HepG2 (cell line): ENCODE results near the gene THSD8. TPM values are rescaled to one million over a fixed set of nuclear protein-coding genes. Genes with fewer than 3 reads are reported as not detected.

Experiments
- ATAC-seq: fragments of 200-7000 bp; cut with Tn5 transposase; 3 replicates; pipeline ENCODE4 v1.9.1; 2020; ENCODE audit warnings: mild to moderate bottlenecking, moderate library complexity
- BruUV-seq: library from RNA; stranded (reverse); fragments of 400-500 nt; replicated peaks from 2 replicates; lab custom pipeline; 2021; lab: Mats Ljungman, UMichigan
- CTCF ChIA-PET: fragments of 300-600 bp; formaldehyde crosslinking; extraction: SDS; loops from one replicate; lab custom pipeline; 2021; ENCODE audit warnings: low total read pairs, inconsistent platforms, low intra/inter-chr PET ratio; lab: Yijun Ruan, JAX
- POLR2A ChIA-PET: fragments of 350-600 bp; sonication (Branson Sonifier 250); formaldehyde crosslinking; loops from one replicate; lab custom pipeline; 2020; ENCODE audit warnings: antibody characterized with exemption, inconsistent platforms; lab: Yijun Ruan, JAX
- DNase-seq: peaks from one replicate; pipeline ENCODE4 v3.0.0-alpha.2; 2015; ENCODE audit warnings: low spot score
- FAIRE-seq: peaks from 3 replicates; lab custom pipeline; 2011; peaks lifted over from hg19 to GRCh38; lab: Jason Lieb, UNC
- H2AFZ ChIP-seq: one replicate; pipeline ENCODE4 v1.6.1; 2011; ENCODE audit warnings: low read length, inconsistent platforms
- H3K27ac ChIP-seq: fragments of 300-600 bp; 3 replicates; pipeline ENCODE4 v1.8.0; 2011; ENCODE audit warnings: mixed run types, mild to moderate bottlenecking, mixed read lengths, low read length, inconsistent platforms; ENCODE audit not compliant: insufficient read depth; ENCODE audit errors: extremely low read length
- H3K27me3 ChIP-seq, 2 experiments: fragments of 200-600 bp in 1 of 2; 2 replicates in 1 of 2; 3 replicates in 1 of 2; pipeline versions ENCODE4 v1.6.0 to v1.8.0; 2011; ENCODE audit warnings: low read length in 2 of 2, mild to moderate bottlenecking in 2 of 2, moderate library complexity in 2 of 2, inconsistent platforms in 1 of 2; ENCODE audit not compliant: insufficient read depth in 2 of 2, control insufficient read depth in 1 of 2
- H3K36me3 ChIP-seq, 2 experiments: fragments of 200-600 bp in 1 of 2; replicated peaks in 1 of 2; 2 replicates in 1 of 2; 3 replicates in 1 of 2; pipeline versions ENCODE4 v1.5.1 to v1.8.0; 2011; ENCODE audit warnings: low read length in 2 of 2, inconsistent platforms in 1 of 2; ENCODE audit not compliant: insufficient read depth in 2 of 2, control insufficient read depth in 1 of 2
- H3K4me1 ChIP-seq: 2 replicates; pipeline ENCODE4 v1.5.1; 2012; ENCODE audit warnings: low read length, inconsistent platforms; ENCODE audit not compliant: insufficient read depth
- H3K4me2 ChIP-seq: 2 replicates; pipeline ENCODE4 v1.6.0; 2011; ENCODE audit warnings: low read depth, low read length, inconsistent platforms
- H3K4me3 ChIP-seq, 3 experiments: fragments of 200-600 bp in 1 of 3; sonication (generic), shearing (Covaris generic) in 1 of 3; replicated peaks in 1 of 3; 2 replicates each; pipeline ENCODE4 v1.5.1; 2011 to 2016; ENCODE audit warnings: low read length in 3 of 3, inconsistent platforms in 2 of 3, low read depth in 2 of 3, mild to moderate bottlenecking in 2 of 3, control low read depth in 1 of 3, mixed read lengths in 1 of 3; ENCODE audit not compliant: insufficient read depth in 1 of 3
- H3K79me2 ChIP-seq: one replicate; pipeline ENCODE4 v1.6.1; 2011; ENCODE audit warnings: low read length, inconsistent platforms; ENCODE audit not compliant: insufficient read depth
- H3K9ac ChIP-seq: 2 replicates; pipeline ENCODE4 v1.6.0; 2011; ENCODE audit warnings: mild to moderate bottlenecking, low read depth, low read length, inconsistent platforms; ENCODE audit not compliant: insufficient read depth
- H3K9me3 ChIP-seq: 2 replicates; pipeline ENCODE4 v1.5.1; 2012; ENCODE audit warnings: mild to moderate bottlenecking, low read length
- H4K20me1 ChIP-seq: 2 replicates; pipeline ENCODE4 v1.6.0; 2011; ENCODE audit warnings: inconsistent platforms, mild to moderate bottlenecking, low read length, moderate library complexity; ENCODE audit not compliant: insufficient read depth
- ESRRA ChIP-seq: sonication (generic); formaldehyde crosslinking; IDR thresholded peaks from 2 replicates; pipeline ENCODE4 v1.5.1; 2020; ENCODE audit warnings: mild to moderate bottlenecking, low read depth, missing genetic modification reagents
- NR2C2 ChIP-seq: sonication (generic); formaldehyde crosslinking; IDR thresholded peaks from 2 replicates; pipeline ENCODE4 v1.4.0; 2020; ENCODE audit warnings: missing genetic modification reagents, mild to moderate bottlenecking, moderate library complexity, borderline replicate concordance
- SATB2 ChIP-seq: sonication (generic); formaldehyde crosslinking; IDR thresholded peaks from 2 replicates; pipeline ENCODE4 v1.5.0; 2020; ENCODE audit warnings: missing genetic modification reagents
- YY1 ChIP-seq: IDR thresholded peaks from 2 replicates; pipeline ENCODE4 v1.6.1; 2011; ENCODE audit warnings: low read length, low read depth, moderate library complexity, mild to moderate bottlenecking; ENCODE audit not compliant: insufficient read depth, insufficient replicate concordance
- ZC3H13 ChIP-seq: sonication (generic); formaldehyde crosslinking; IDR thresholded peaks from 2 replicates; pipeline ENCODE4 v1.8.1; 2023; ENCODE audit warnings: mild to moderate bottlenecking, missing genetic modification reagents, moderate library complexity
- ZMAT3 ChIP-seq: sonication (generic); formaldehyde crosslinking; conservative IDR thresholded peaks from 2 replicates; pipeline ENCODE4 v1.7.0; 2021; ENCODE audit warnings: missing genetic modification reagents
- ZNF160 ChIP-seq: sonication (generic); formaldehyde crosslinking; IDR thresholded peaks from 2 replicates; pipeline ENCODE4 v1.8.0; 2022; ENCODE audit warnings: mild to moderate bottlenecking, inconsistent platforms, missing genetic modification reagents
- ZNF460 ChIP-seq: sonication (generic); formaldehyde crosslinking; IDR thresholded peaks from 2 replicates; pipeline ENCODE4 v1.5.1; 2020; ENCODE audit warnings: missing genetic modification reagents, mild to moderate bottlenecking, borderline replicate concordance
- ZNF549 ChIP-seq: sonication (generic); formaldehyde crosslinking; IDR thresholded peaks from 2 replicates; pipeline ENCODE4 v1.5.0; 2020; ENCODE audit warnings: missing genetic modification reagents
- ZNF557 ChIP-seq: sonication (generic); formaldehyde crosslinking; IDR thresholded peaks from 2 replicates; pipeline ENCODE4 v1.4.0; 2020; ENCODE audit warnings: missing genetic modification reagents
- ZNF678 ChIP-seq: sonication (generic); formaldehyde crosslinking; IDR thresholded peaks from 2 replicates; pipeline ENCODE4 v1.4.0; 2020; ENCODE audit warnings: mild to moderate bottlenecking, missing genetic modification reagents
- ZNF776 ChIP-seq: sonication (generic); formaldehyde crosslinking; IDR thresholded peaks from 2 replicates; pipeline ENCODE4 v1.4.0; 2020; ENCODE audit warnings: mild to moderate bottlenecking, missing genetic modification reagents
- ZZZ3 ChIP-seq: sonication (generic); formaldehyde crosslinking; IDR thresholded peaks from 2 replicates; pipeline ENCODE4 v1.4.0; 2020; ENCODE audit warnings: missing genetic modification reagents, mild to moderate bottlenecking, borderline replicate concordance
- WGBS: methylation state at CpG from one replicate; pipeline ENCODE4 v1.1.6; 2017; ENCODE audit warnings: low lambda C conversion rate; 5-methylcytosine and 5-hydroxymethylcytosine counted together
- in situ Hi-C: cut with HindIII; loops from 2 replicates; pipeline ENCODE4 v1.10.0; 2017; ENCODE audit warnings: low pct_unique_long_range_greater_than_20kb; ENCODE audit not compliant: extremely low pct_ligation_motif_present
- intact Hi-C: fragments of 100-400 bp; cut with micrococcal nuclease; formaldehyde crosslinking; loops from one replicate; pipeline ENCODE4 v1.10.0; 2022; ENCODE audit not compliant: unreplicated experiment
- polyA plus RNA-seq, 8 experiments: library from polyadenylated mRNA; depleted of rRNA in 3 of 8; stranded (reverse) in 7 of 8; unstranded in 1 of 8; fragments of >200 nt; fragmentation: Illumina TruSeq in 4 of 8; extraction: Trizol in 4 of 8; gene quantifications; 2 replicates each; pipeline versions ENCODE4 v1.2.1 to v1.2.3, GENCODE V29; 2011 to 2016; ENCODE audit warnings: low read depth in 4 of 8, missing spikeins in 1 of 8, mixed read lengths in 1 of 8; ENCODE audit not compliant: insufficient read depth in 1 of 8
- total RNA-seq, 5 experiments: library from RNA; depleted of rRNA; stranded (reverse); fragments of >200 nt; fragmentation: Illumina TruSeq; extraction: Trizol; gene quantifications; 2 replicates each; pipeline ENCODE4 v1.2.3, GENCODE V29; 2016; ENCODE audit warnings: low read depth in 1 of 5
- TF ChIP-seq, protein P1 (sequence below): sonication (generic); formaldehyde crosslinking; conservative IDR thresholded peaks from 2 replicates; pipeline ENCODE4 v1.4.0; 2020; ENCODE audit warnings: missing genetic modification reagents
- TF ChIP-seq, protein P2 (sequence below): sonication (generic); formaldehyde crosslinking; IDR thresholded peaks from 2 replicates; pipeline ENCODE4 v1.4.0; 2020; ENCODE audit warnings: mild to moderate bottlenecking, low read depth, missing genetic modification reagents
- TF ChIP-seq, protein P3 (sequence below): sonication (generic); formaldehyde crosslinking; IDR thresholded peaks from 2 replicates; pipeline ENCODE4 v1.5.0; 2020; ENCODE audit warnings: missing genetic modification reagents
- TF ChIP-seq, protein P4 (sequence below): IDR thresholded peaks from 2 replicates; pipeline ENCODE4 v1.6.1; 2016; ENCODE audit warnings: low read depth, borderline replicate concordance
- TF ChIP-seq, protein P5 (sequence below): sonication (generic); formaldehyde crosslinking; IDR thresholded peaks from 2 replicates; pipeline ENCODE4 v1.5.0; 2020; ENCODE audit warnings: missing genetic modification reagents

THSD8 gene
- total and polyA plus RNA-seq, 2 of the 13 experiments (the other 11 are each of a cell fraction or from before 2014, with no cell fraction given): 4.8 to 14.9 TPM

DNA sequence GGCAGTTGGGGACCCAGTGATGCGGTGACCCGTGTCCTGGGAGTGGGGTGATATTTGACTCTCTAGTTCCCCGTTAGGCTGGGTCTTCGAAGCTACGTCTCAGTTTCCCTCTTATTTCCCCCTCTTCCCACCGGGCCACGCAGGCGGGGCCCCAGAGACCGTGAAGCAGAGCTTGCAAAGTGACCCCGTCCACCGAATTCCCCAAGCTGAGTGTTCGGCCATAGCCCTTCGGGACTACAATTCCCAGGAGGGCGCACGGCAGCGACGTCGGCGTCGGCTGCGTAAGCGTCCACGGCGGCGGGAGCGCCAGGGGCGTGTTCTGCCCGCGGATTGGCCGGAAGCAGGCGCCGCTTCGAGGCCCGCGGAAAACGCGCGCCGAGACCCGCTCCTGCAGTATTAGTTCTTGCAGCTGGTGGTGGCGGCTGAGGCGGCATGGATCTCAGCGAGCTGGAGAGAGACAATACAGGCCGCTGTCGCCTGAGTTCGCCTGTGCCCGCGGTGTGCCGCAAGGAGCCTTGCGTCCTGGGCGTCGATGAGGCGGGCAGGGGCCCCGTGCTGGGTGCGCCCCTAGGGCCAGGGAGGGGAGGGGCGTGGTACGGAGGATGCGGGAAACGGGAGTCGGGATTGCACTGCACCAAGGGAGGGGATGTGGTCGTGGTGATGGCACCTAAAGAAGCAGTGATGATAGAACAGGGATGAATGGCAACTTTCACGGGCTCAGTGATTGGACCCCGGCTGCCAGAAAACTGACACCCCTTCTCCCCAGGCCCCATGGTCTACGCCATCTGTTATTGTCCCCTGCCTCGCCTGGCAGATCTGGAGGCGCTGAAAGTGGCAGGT lies 4.6 kb downstream of the THSD8 start, which contains the start of gene RNASEH2A (continued):
- TF ChIP-seq, protein P1, sequence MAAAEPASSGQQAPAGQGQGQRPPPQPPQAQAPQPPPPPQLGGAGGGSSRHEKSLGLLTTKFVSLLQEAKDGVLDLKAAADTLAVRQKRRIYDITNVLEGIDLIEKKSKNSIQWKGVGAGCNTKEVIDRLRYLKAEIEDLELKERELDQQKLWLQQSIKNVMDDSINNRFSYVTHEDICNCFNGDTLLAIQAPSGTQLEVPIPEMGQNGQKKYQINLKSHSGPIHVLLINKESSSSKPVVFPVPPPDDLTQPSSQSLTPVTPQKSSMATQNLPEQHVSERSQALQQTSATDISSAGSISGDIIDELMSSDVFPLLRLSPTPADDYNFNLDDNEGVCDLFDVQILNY: peak; percentile 94
- TF ChIP-seq ESRRA (CRISPR knock-in tag) (0 out of 2 replicates have a peak, but pooled peaks have one; percentile 39), NR2C2 (CRISPR knock-in tag) (peak; percentile 80), ZMAT3 (CRISPR knock-in tag) (peak; percentile 93), ZNF549 (CRISPR knock-in tag) (no peak), YY1 (peak; percentile 90), ZC3H13 (peak; percentile 86; the same call in 1 of the 2 replicates), ZNF557 (CRISPR knock-in tag) (0 out of 2 replicates have a peak, but pooled peaks have one; percentile 75)
- TF ChIP-seq, protein P2, sequence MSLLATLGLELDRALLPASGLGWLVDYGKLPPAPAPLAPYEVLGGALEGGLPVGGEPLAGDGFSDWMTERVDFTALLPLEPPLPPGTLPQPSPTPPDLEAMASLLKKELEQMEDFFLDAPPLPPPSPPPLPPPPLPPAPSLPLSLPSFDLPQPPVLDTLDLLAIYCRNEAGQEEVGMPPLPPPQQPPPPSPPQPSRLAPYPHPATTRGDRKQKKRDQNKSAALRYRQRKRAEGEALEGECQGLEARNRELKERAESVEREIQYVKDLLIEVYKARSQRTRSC (CRISPR knock-in tag): peak; percentile 87; the same call in 1 of the 2 replicates

DNA sequence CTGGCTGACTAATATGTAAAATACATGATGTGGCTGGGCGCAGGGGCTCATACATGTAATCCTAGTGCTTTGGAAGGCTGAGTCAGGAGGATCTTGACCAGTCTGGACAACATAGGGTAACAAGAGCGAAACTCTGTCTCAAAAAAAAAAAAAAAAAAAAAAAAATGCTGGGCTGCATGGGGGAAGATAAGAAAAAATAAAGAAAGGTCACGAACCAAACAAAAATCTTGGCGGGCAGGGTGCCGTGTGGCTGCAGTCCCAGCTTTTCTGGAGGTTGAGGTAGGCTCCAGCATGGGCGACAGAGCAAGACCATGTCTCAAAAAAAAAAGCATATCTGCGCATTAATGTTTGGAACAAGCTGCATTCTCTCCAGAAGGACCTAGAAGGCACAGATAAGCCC lies 13.2 kb downstream of the THSD8 start:
- no peaks in the 10 kb centered on the region for H3K79me2 ChIP-seq
- peaks cover 0 to 8% of the 10 kb centered on the region in 2 experiments; a peak in 2 of 5 replicates for H3K36me3 ChIP-seq
- POLR2A ChIA-PET: interaction anchor here (0.7 kb wide), 1 partner anchor 14 kb away, joined by 6 read pairs; no protein-coding TSS in a partner anchor
- H3K27ac ChIP-seq: no peak overlapping the region
- no peak overlapping the region for H3K4me3 ChIP-seq
- no peak overlapping the region for H3K9ac ChIP-seq
- intact Hi-C loops (no loop called here), in situ Hi-C loops (no loop called here)
- no peak overlapping the region for H2AFZ ChIP-seq
- no TSS peak for BruUV-seq
- no peaks in the 10 kb centered on the region for H4K20me1 ChIP-seq
- FAIRE-seq: no peak
- WGBS: 96% methylated on average over 7 of the region's 7 CpGs
- H3K4me1 ChIP-seq: no peaks in the 10 kb centered on the region
- H3K27me3 ChIP-seq: no peaks in the 10 kb centered on the region
- H3K4me2 ChIP-seq: no peak overlapping the region
- CTCF ChIA-PET: no interaction called here
- DNase-seq: no peak
- no peaks in the 10 kb centered on the region for H3K9me3 ChIP-seq
- no peak for ATAC-seq
- TF ChIP-seq, protein P3, sequence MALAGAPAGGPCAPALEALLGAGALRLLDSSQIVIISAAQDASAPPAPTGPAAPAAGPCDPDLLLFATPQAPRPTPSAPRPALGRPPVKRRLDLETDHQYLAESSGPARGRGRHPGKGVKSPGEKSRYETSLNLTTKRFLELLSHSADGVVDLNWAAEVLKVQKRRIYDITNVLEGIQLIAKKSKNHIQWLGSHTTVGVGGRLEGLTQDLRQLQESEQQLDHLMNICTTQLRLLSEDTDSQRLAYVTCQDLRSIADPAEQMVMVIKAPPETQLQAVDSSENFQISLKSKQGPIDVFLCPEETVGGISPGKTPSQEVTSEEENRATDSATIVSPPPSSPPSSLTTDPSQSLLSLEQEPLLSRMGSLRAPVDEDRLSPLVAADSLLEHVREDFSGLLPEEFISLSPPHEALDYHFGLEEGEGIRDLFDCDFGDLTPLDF (CRISPR knock-in tag): no peak
- TF ChIP-seq ZNF776 (CRISPR knock-in tag) (no peak), ZNF160 (CRISPR knock-in tag) (no peak), ZNF460 (CRISPR knock-in tag) (no peak), SATB2 (CRISPR knock-in tag) (no peak), ZNF678 (CRISPR knock-in tag) (no peak), ZZZ3 (CRISPR knock-in tag) (no peak)
- TF ChIP-seq, protein P4, sequence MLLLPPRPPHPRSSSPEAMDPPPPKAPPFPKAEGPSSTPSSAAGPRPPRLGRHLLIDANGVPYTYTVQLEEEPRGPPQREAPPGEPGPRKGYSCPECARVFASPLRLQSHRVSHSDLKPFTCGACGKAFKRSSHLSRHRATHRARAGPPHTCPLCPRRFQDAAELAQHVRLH (CRISPR knock-in tag): no peak
- TF ChIP-seq, protein P5, sequence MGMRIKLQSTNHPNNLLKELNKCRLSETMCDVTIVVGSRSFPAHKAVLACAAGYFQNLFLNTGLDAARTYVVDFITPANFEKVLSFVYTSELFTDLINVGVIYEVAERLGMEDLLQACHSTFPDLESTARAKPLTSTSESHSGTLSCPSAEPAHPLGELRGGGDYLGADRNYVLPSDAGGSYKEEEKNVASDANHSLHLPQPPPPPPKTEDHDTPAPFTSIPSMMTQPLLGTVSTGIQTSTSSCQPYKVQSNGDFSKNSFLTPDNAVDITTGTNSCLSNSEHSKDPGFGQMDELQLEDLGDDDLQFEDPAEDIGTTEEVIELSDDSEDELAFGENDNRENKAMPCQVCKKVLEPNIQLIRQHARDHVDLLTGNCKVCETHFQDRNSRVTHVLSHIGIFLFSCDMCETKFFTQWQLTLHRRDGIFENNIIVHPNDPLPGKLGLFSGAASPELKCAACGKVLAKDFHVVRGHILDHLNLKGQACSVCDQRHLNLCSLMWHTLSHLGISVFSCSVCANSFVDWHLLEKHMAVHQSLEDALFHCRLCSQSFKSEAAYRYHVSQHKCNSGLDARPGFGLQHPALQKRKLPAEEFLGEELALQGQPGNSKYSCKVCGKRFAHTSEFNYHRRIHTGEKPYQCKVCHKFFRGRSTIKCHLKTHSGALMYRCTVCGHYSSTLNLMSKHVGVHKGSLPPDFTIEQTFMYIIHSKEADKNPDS: no peak
